SK-N-MC (cell line): ENCODE data around the gene FAM107B.

Experiments
- EZH2 ChIP-seq: fragments of 200-600 bp; sonication (generic); IDR thresholded peaks from one replicate; pipeline ENCODE4 v1.6.1; 2017; ENCODE audit warnings: antibody characterized with exemption
- FOXP2 ChIP-seq: optimal IDR thresholded peaks from 2 replicates; pipeline ENCODE3; 2011; ENCODE audit warnings: mild to moderate bottlenecking, moderate library complexity; ENCODE audit not compliant: insufficient read depth; ENCODE audit errors: extremely low read length, control extremely low read depth
- POLR2AphosphoS5 ChIP-seq: IDR thresholded peaks from 2 replicates; pipeline ENCODE4 v1.6.1; 2012; ENCODE audit warnings: mild to moderate bottlenecking, low read depth, low read length, borderline replicate concordance

- TF ChIP-seq EZH2: no peak
- TF ChIP-seq POLR2AphosphoS5: no peak
- no peak for TF ChIP-seq FOXP2
Observed at GRCh38 chr10:14543904-14544210, 230.8 kb downstream of the FAM107B start.
